ENCODE measurements around the gene INTS7.

The INTS7 gene

DNA sequence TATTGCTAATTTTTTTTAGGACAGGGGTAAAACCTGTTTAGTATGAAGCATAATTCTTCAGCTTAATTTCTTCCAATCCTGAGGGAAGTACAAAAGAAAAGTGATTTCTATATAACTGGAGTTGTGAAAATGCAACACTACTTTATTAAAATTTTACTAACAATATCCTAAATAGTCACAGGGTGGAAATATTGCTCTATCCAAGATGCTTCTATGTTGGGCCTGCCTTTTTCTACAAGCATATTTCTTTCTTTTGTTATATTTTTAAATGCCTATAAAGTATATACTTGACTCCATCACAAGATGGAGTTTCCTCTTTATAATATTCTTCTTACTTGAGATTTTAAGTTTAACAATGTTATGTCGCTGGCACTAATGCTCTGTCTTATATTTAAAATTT is 38.1 kb upstream of the INTS7 start:
- no peak overlapping the region for H3K4me3 ChIP-seq (replicated peaks; ENCODE audit: low read depth, low read length)
- no peak for DNase-seq (ENCODE audit: extremely low read depth, low read depth)
- TF ChIP-seq, protein P1, sequence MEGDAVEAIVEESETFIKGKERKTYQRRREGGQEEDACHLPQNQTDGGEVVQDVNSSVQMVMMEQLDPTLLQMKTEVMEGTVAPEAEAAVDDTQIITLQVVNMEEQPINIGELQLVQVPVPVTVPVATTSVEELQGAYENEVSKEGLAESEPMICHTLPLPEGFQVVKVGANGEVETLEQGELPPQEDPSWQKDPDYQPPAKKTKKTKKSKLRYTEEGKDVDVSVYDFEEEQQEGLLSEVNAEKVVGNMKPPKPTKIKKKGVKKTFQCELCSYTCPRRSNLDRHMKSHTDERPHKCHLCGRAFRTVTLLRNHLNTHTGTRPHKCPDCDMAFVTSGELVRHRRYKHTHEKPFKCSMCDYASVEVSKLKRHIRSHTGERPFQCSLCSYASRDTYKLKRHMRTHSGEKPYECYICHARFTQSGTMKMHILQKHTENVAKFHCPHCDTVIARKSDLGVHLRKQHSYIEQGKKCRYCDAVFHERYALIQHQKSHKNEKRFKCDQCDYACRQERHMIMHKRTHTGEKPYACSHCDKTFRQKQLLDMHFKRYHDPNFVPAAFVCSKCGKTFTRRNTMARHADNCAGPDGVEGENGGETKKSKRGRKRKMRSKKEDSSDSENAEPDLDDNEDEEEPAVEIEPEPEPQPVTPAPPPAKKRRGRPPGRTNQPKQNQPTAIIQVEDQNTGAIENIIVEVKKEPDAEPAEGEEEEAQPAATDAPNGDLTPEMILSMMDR (IDR thresholded peaks at IDR 0.05; ENCODE audit: low read depth, low read length, missing control alignments), result no peak

DNA sequence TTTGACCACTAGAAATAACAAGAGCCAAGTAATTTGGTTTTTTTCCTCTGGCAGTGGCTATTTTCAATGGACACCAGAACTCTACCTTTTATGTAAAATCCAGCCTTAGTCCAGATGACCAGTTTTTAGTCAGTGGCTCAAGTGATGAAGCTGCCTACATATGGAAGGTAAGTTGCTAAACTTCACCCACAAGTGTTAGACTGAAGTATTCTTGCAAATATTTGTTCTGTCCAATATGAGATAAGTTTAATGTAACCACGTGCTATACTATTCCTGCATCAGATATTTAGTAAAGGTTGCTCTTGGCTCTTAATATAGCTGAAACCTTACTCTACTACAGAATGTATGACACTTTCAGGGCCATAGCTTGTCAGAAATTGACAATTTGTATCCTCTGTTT is 36.7 kb upstream of the INTS7 start:
- no peak for DNase-seq (ENCODE audit: extremely low read depth, low read depth)
- H3K4me3 ChIP-seq (replicated peaks; ENCODE audit: low read depth, low read length), result no peak overlapping the region
- TF ChIP-seq, protein P1 (IDR thresholded peaks at IDR 0.05; ENCODE audit: low read depth, low read length, missing control alignments), result no peak

DNA sequence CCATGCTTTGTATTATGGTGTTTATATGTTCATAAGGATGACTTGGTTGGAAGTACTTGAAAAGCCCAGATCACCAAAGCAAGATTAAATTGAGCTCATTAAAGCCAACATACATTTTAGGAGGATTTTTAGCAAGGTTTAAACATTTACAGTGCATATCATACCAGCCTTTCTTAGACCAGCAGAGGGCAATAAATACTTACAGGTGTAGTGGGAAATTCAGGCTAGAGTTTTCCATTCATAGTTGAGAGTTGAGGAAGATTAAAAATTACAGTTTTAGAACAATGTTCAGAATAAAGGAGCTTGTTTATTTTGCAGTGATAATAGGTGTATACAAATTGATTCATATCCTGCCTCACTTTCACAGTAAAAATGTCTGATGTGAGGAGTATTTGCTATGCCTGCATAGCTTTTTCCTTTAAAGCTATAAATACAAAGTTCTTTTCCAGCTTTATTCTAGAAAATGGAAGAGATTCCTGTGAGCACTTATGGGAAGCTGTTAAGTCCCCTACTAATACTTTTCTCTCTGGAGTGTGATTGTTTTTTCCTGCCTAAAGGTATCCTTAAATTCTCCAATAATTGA is 35.5 kb upstream of the INTS7 start:
- TF ChIP-seq, protein P1 (IDR thresholded peaks at IDR 0.05; ENCODE audit: low read depth, low read length, missing control alignments), result peak; percentile 45
- H3K4me3 ChIP-seq (replicated peaks; ENCODE audit: low read depth, low read length), result no peak overlapping the region
- peak; percentile 30 for DNase-seq (ENCODE audit: extremely low read depth, low read depth)

DNA sequence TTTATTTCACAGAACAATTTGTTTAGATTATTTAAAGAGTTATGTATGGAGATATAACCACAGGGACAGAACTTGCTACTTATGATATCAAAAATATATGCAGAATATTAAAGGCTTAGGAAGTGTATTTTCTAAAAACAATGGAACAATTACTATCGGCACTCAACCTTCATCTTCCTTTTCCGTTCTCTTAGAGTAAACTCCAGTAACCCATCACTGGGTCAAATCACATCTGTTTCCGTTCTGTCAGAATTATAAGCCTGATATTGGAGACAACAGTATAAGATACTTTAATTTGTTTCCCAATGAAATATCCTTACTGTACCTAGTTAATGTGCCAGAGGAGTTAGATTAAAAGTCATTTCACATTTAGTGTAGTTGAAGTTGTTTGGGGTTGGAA is 32.4 kb upstream of the INTS7 start:
- H3K4me3 ChIP-seq (replicated peaks; ENCODE audit: low read depth, low read length), result no peak overlapping the region
- no peak for DNase-seq (ENCODE audit: extremely low read depth, low read depth)
- TF ChIP-seq, protein P1 (IDR thresholded peaks at IDR 0.05; ENCODE audit: low read depth, low read length, missing control alignments), result no peak

DNA sequence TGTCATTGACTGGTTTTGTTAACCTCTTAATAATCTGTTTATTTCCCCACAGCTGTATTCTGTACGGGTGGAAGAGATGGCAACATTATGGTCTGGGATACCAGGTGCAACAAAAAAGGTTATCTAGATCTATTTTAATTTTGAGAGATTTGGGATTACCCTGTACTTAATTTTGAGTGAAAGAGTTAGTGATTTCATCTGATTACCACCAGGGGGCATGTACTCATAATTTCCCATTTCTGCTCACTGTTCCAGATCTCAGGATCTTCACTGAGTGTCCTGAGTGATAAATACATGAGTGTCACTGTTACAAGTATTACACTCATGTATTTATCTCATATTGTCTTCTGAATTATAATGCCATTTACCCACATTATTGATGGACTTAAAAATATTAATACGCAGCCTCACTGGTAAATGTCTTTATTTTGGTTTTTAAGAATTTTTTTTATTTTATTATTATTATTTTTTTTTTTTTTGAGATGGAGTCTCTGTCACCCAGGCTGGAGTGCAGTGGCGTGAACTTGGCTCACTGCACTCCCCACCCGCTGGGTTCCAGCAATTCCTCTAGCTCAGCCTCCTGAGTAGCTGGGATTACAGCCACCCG is 27.6 kb upstream of the INTS7 start:
- no peak overlapping the region for H3K4me3 ChIP-seq (replicated peaks; ENCODE audit: low read depth, low read length)
- TF ChIP-seq, protein P1 (IDR thresholded peaks at IDR 0.05; ENCODE audit: low read depth, low read length, missing control alignments), result peak; percentile 51
- no peak for DNase-seq (ENCODE audit: extremely low read depth, low read depth)

DNA sequence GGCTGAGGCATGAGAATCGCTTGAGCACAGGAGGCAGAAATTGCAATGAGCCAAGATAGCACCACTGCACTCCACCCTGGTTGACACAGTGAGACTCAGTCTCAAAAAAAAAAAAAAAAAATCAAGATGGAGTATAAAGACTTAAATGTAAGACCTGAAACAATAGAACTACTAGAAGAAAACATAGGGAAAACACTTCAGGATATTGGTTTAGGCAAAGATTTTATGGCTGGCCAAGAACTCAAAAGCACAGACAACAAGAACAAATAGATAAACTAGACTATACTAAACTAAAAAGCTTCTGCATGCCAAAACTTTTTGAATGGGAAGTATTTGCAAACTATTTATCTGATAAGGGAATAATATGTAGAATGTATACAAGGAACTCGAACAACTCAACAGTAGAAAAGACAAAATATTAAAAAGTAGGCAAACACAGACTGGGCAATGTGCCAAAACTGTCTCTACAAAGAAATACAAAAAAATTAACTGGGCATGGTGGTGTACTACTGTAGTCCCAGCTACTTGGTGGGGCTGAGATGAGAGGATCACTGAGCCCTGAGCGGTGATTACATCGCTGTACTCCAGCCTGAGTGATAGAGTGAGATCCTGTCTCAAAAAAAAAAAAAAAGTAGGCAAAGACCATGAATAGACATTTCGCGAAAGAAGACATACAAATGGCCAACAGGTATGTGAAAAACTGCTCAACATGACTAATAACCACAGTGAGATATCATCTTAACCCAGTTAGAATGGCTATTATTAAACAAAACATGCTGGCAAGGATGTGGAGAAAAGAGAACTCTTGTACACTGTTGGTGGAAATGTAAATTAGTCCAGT is 25.5 kb upstream of the INTS7 start:
- TF ChIP-seq, protein P1 (IDR thresholded peaks at IDR 0.05; ENCODE audit: low read depth, low read length, missing control alignments), result no peak
- no peak for DNase-seq (ENCODE audit: extremely low read depth, low read depth)
- no peak overlapping the region for H3K4me3 ChIP-seq (replicated peaks; ENCODE audit: low read depth, low read length)

Data from HFF-Myc (cell line).